ENCODE data around the gene ICE1.

The ICE1 gene

GRCh38 chr5:5539590-5539989, 117.1 kb downstream of the ICE1 start:
- DNase-seq (ENCODE audit: low read depth in 1 of 2, low spot score in 1 of 2): no peak
- Histone ChIP-seq H3K4me3 (replicated peaks; ENCODE audit: insufficient read depth, low read length) (no peak overlapping the region), H3K27me3 (ENCODE audit: insufficient read depth, poor library complexity, severe bottlenecking) (no peaks in the 10 kb centered on the region), H3K27ac (replicated peaks) (no peak overlapping the region)
- TF ChIP-seq SPI1 (IDR thresholded peaks at IDR 0.05; ENCODE audit: borderline replicate concordance, low read depth): no peak
- no peak for TF ChIP-seq POLR2AphosphoS5 (IDR thresholded peaks at IDR 0.05; ENCODE audit: low read depth)
- no peak for TF ChIP-seq REST (IDR thresholded peaks at IDR 0.05; ENCODE audit: insufficient replicate concordance, low read depth)
- no peak for TF ChIP-seq CTCF (IDR thresholded peaks at IDR 0.05; ENCODE audit: insufficient read depth, low read length)
- TF ChIP-seq GABPA (IDR thresholded peaks at IDR 0.05; ENCODE audit: low read depth): no peak

All from HL-60 (cell line).